CD4-positive, alpha-beta T cell (primary cell): ENCODE results near the gene FSHR. TPM values are rescaled to one million over a fixed set of nuclear protein-coding genes. Genes with fewer than 3 reads are reported as not detected.

Experiments used
- ATAC-seq: fragments of 200-7000 bp; cut with Tn5 transposase; one replicate; pipeline ENCODE4 v1.10.0; 2022; ENCODE audit warnings: mild to moderate bottlenecking; ENCODE audit not compliant: poor library complexity
- CTCF ChIA-PET: fragments of 350-600 bp; sonication (Branson Sonifier 250); formaldehyde crosslinking; loops from one replicate; lab custom pipeline; 2021; ENCODE audit warnings: antibody characterized with exemption, inconsistent platforms; lab: Charles Lee
- POLR2A ChIA-PET: fragments of 350-600 bp; sonication (Branson Sonifier 250); formaldehyde crosslinking; loops from one replicate; lab custom pipeline; 2021; ENCODE audit warnings: antibody characterized with exemption, inconsistent platforms; lab: Charles Lee
- DNase-seq, 14 experiments: peaks; one replicate each; pipeline ENCODE4 v3.0.0-alpha.2; 2013 to 2020; ENCODE audit warnings: mixed read lengths in 2 of 14
- H3K27ac ChIP-seq, 2 donors: one replicate each; pipeline versions ENCODE4 v1.5.1 to v1.7.0; 2013; ENCODE audit warnings: low read length in 2 of 2, low read depth in 1 of 2, mild to moderate bottlenecking in 1 of 2
- H3K27me3 ChIP-seq, 2 experiments: 1 replicate in 1 of 2; 2 replicates in 1 of 2; pipeline versions ENCODE4 v1.6.1 to v1.7.0; 2013; ENCODE audit warnings: low read length in 2 of 2, control low read depth in 1 of 2, mild to moderate bottlenecking in 1 of 2, moderate library complexity in 1 of 2; ENCODE audit not compliant: insufficient read depth in 2 of 2, control insufficient read depth in 1 of 2
- H3K36me3 ChIP-seq: one replicate; pipeline ENCODE4 v1.6.1; 2013; ENCODE audit warnings: low read length, control low read depth; ENCODE audit not compliant: insufficient read depth
- H3K4me1 ChIP-seq: one replicate; pipeline ENCODE4 v1.6.1; 2013; ENCODE audit warnings: low read length, control low read depth; ENCODE audit not compliant: insufficient read depth
- H3K4me3 ChIP-seq: one replicate; pipeline ENCODE4 v1.5.1; 2013; ENCODE audit warnings: mild to moderate bottlenecking, low read length, moderate library complexity
- H3K9me3 ChIP-seq, 2 experiments: 1 replicate in 1 of 2; 2 replicates in 1 of 2; pipeline versions ENCODE4 v1.6.1 to v1.7.0; 2013; ENCODE audit warnings: low read length in 2 of 2, mild to moderate bottlenecking in 2 of 2, control low read depth in 1 of 2, moderate library complexity in 1 of 2; ENCODE audit not compliant: control insufficient read depth in 1 of 2, insufficient read depth in 1 of 2
- H3K27ac Mint-ChIP-seq: one replicate; pipeline ENCODE4 v1.8.0; 2020; ENCODE audit warnings: mixed read lengths
- H3K27me3 Mint-ChIP-seq: one replicate; pipeline ENCODE4 v1.8.0; 2021; ENCODE audit warnings: mixed read lengths
- H3K36me3 Mint-ChIP-seq: one replicate; pipeline ENCODE4 v1.8.0; 2021; ENCODE audit warnings: low read depth, mixed read lengths
- H3K4me1 Mint-ChIP-seq: one replicate; pipeline ENCODE4 v1.8.0; 2021; ENCODE audit warnings: low read depth, mixed read lengths
- H3K4me3 Mint-ChIP-seq: one replicate; pipeline ENCODE4 v1.8.0; 2020; ENCODE audit warnings: mild to moderate bottlenecking, mixed read lengths
- H3K9me3 Mint-ChIP-seq: one replicate; pipeline ENCODE4 v1.8.0; 2020; ENCODE audit warnings: mixed read lengths
- CTCF ChIP-seq: fragments of 200-600 bp; IDR thresholded peaks from one replicate; pipeline ENCODE4 v1.8.0; 2022; ENCODE audit warnings: antibody characterized with exemption, mild to moderate bottlenecking
- intact Hi-C, 2 experiments: fragments of 100-400 bp; cut with DNase I in 1 of 2; cut with micrococcal nuclease in 1 of 2; formaldehyde crosslinking; loops; one replicate each; pipeline versions ENCODE4 v1.15.1 to v1.9.0; 2023 to 2025; cut with DNase I, micrococcal nuclease
- total RNA-seq, 174 experiments: library from RNA in 2 of 174; stranded (reverse) in 2 of 174; gene quantifications; one replicate each; pipeline ENCODE4 v1.2.3 and lab custom pipeline; 2021 to 2026

FSHR gene
- total RNA-seq, 2 experiments from 2014 or later = not detected

- H3K36me3 Mint-ChIP-seq = no peaks in the 10 kb centered on the region
- Histone ChIP-seq H3K27ac (no peak overlapping the region), H3K27me3 (no peaks in the 10 kb centered on the region), H3K4me3 (no peak overlapping the region), H3K9me3 (no peaks in the 10 kb centered on the region), H3K36me3 (no peaks in the 10 kb centered on the region), H3K4me1 (no peaks in the 10 kb centered on the region)
- H3K27me3 Mint-ChIP-seq = no peaks in the 10 kb centered on the region
- no peak for TF ChIP-seq CTCF
- H3K27ac Mint-ChIP-seq = no peak overlapping the region
- no peaks in the 10 kb centered on the region for H3K4me1 Mint-ChIP-seq
- intact Hi-C loops = no loop called here
- no peaks in the 10 kb centered on the region for H3K9me3 Mint-ChIP-seq
- ChIA-PET POLR2A (no interaction called here), CTCF (no interaction called here)
- ATAC-seq = no peak
- no peak overlapping the region for H3K4me3 Mint-ChIP-seq
- no peak for DNase-seq
These were observed 133.0 kb downstream of the FSHR start for GRCh38 chr2:49021271-49021670.

- intact Hi-C loops = no loop called here
- Histone ChIP-seq H3K9me3 (no peaks in the 10 kb centered on the region), H3K27me3 (no peaks in the 10 kb centered on the region), H3K4me1 (no peaks in the 10 kb centered on the region), H3K36me3 (no peaks in the 10 kb centered on the region), H3K27ac (no peak overlapping the region), H3K4me3 (no peak overlapping the region)
- H3K36me3 Mint-ChIP-seq = no peaks in the 10 kb centered on the region
- H3K27ac Mint-ChIP-seq = no peak overlapping the region
- H3K9me3 Mint-ChIP-seq = no peaks in the 10 kb centered on the region
- ATAC-seq = no peak
- no peak for TF ChIP-seq CTCF
- DNase-seq = no peak
- POLR2A ChIA-PET = no interaction called here
- H3K4me3 Mint-ChIP-seq = no peak overlapping the region
- peaks cover 5% of the 10 kb centered on the region for H3K27me3 Mint-ChIP-seq
- H3K4me1 Mint-ChIP-seq = no peaks in the 10 kb centered on the region
- CTCF ChIA-PET = no interaction called here
These were observed 149.1 kb downstream of the FSHR start for GRCh38 chr2:49005261-49005660.

GRCh38 chr2:49004036-49004626 is 150.2 kb downstream of the FSHR start:
- Histone ChIP-seq H3K36me3 (no peaks in the 10 kb centered on the region), H3K27ac (no peak overlapping the region), H3K27me3 (no peaks in the 10 kb centered on the region), H3K4me3 (no peak overlapping the region), H3K9me3 (no peaks in the 10 kb centered on the region), H3K4me1 (no peaks in the 10 kb centered on the region)
- no peak for TF ChIP-seq CTCF
- DNase-seq (no peak), ATAC-seq (no peak)
- ChIA-PET POLR2A (no interaction called here), CTCF (no interaction called here)
- Mint-ChIP-seq H3K9me3 (no peaks in the 10 kb centered on the region), H3K27ac (no peak overlapping the region), H3K4me3 (no peak overlapping the region), H3K36me3 (no peaks in the 10 kb centered on the region), H3K4me1 (no peaks in the 10 kb centered on the region), H3K27me3 (peaks cover 5% of the 10 kb centered on the region)
- intact Hi-C loops = no loop called here
